Medulla oblongata (tissue), 1 donor: Measurements from ENCODE around the gene CD2.
"Not testable (repeated sequence)": the region's sequence is repeated elsewhere in the genome, so short reads cannot be mapped to it uniquely, and the experiment has no call there.

ENCODE experiments used
- DNase-seq: peaks from one replicate; pipeline ENCODE4 v3.0.0-alpha.2; 2015; ENCODE audit errors: extremely low spot score

CD2 gene

GRCh38 chr1:116731439-116731838 lies 22.8 kb upstream of the CD2 start:
- DNase-seq, result no peak

DNA sequence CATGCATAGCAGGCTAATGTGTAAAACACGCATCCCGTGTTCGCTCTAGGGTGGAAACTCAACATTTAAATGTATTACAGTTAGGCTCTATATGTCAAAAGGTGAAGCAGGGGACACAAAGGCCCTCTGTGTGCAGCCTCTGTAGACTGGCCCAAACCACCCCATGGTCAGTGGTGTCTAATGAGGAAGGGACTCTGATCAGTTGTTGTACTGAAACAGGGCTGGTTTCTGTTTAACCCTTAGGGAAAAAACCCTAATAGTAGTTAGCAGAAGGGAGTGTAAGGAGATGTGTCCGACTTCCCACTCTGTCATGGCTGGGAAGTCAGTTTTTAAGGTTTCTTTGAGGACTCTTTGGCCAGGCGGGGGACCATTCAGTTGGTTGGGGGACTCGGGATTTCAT lies 21.5 kb upstream of the CD2 start:
- no peak for DNase-seq

- DNase-seq, result no peak
Observed at GRCh38 chr1:116733476-116734365, 20.5 kb upstream of the CD2 start.

GRCh38 chr1:116735246-116735645 lies 19.0 kb upstream of the CD2 start:
- DNase-seq, result no peak

DNA sequence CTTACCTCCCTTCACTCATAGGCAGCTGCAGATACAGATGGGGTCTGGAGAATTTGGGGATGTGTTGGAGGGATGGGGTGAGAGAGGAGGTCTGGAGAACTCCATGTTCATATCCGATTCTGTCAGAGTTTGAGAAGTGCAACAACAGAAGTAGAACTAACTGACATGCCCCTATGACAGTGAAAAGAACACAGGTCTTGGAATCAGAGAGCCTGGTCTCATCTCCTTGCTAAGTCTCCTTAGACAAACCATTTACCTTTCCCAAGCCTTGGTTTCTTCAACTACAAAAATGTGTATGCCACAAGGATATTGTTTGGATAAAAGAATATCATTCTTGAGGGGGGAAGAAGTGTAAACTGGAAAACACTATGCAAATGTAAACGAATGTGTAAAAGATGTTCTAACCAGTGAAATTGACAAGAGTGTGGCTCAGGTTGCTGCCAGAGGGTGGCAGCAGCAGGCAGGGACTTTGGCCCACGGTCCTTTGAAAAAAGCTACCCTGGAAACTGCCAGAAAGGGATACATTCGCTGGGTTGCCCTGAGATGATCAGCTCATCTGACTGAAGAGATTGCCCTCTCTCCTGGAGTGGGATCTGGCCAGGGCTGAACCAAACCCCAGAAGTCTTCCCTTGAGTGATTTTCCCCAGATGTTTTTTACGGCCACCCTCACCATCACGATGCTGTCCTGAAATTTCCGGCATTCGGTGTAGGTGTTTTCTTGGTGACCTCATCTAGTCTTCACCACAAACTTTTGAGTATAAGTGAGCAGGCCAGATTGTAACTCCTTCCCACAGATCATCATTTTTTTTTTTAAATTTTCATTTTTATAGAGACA lies 17.0 kb upstream of the CD2 start:
- peak; percentile 69 for DNase-seq

- DNase-seq, result no peak
Observed at GRCh38 chr1:116737855-116738321, 16.3 kb upstream of the CD2 start.

DNA sequence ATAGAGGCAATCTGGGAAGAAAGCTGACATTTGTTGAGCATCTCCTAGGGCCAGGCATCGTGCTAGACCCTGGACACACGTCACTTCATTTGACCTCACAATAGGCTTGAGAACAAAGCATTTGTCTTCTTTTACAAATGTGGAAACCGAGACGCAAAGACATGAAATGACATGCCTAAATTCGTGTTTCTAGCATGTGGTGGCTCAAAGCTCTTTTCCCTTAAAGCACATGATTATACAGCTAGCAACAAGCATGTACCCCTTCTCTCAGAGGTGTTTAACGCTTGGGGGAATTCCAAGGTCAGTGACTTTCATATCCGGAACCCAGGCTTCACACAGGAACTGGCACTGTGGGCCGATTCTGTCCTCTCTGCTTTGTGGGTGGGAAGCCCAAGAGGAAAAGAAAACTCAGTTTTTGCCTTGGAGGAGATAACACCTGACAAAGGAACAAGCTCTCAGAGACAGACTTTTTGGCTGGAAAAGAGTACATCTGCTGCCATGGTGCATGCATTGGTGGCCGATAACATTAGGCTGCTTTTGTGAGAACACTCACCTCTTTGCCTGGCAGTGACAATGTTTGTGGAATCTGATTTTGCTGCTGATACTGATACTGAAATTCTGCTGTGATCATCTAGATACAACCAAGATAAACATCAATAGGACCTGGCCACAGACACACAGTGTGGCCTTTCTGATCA lies 15.4 kb upstream of the CD2 start:
- no peak for DNase-seq

- DNase-seq, result no peak
Observed at GRCh38 chr1:116739371-116740012, 14.7 kb upstream of the CD2 start.

DNA sequence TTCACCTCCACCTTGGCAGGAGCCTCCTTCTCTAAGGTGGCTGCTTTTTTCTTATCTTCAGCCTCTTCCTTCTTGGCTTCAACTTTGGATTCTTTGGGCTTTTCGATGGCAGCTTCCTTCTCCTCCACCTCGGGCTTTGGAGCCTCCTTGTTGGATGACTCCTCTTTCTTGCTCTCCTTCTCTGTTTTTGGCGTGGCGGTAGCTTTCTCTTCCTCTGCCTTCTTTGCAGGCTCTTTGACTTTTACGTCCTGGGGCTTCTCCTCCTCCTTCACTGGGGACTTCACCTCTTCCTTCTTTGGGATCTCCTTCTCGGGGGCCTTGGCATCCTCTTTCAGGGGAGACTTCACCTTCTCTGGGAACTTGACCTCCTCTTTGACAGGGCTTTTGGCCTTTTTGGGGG lies 13.9 kb upstream of the CD2 start:
- DNase-seq, result no peak

GRCh38 chr1:116740746-116741145 lies 13.5 kb upstream of the CD2 start:
- no peak for DNase-seq

- DNase-seq, result no peak
Observed at GRCh38 chr1:116741836-116742565, 12.2 kb upstream of the CD2 start.

- no peak for DNase-seq
Observed at GRCh38 chr1:116743535-116743934, 10.7 kb upstream of the CD2 start.

DNA sequence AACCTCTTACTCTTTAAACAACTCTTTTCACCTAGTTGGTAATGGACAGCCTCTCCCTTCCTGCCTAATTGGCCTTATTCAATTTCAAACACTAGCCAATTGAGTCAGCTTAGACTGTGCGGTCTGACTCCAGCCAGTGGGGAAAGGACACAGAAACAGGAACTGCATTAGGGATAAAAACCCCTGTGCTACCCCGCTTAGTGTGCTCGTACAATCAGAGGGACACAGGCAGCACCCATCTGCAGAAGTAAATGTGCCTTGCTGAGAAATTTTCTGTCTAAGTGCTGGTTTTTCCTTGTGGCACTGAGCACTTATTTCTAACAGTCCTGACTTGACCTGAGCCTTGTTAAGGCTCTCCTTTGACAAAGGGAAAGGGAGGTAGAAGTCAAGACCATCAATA lies 6.0 kb upstream of the CD2 start:
- no peak for DNase-seq

DNA sequence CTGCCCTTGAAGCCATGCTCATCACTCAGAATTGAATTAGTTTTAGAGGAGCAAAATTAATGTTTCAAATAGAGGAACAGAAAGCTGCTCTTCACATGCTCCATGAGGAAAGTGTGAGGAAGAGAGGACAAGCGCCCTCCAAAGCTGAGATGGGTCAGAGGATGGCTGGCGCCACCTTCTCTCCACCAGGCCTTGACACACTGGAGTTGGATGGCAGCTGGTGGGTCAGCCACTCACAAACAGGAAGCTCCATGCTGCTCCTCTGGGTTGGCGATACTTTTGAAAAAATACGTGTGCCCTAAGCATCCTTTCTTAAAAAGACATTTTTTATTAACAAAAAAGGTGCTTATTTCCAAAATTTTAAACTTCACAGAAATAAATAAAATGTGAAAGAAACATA lies 3.1 kb upstream of the CD2 start:
- no peak for DNase-seq

- DNase-seq, result no peak
Observed at GRCh38 chr1:116751621-116752020, 2.6 kb upstream of the CD2 start.

DNA sequence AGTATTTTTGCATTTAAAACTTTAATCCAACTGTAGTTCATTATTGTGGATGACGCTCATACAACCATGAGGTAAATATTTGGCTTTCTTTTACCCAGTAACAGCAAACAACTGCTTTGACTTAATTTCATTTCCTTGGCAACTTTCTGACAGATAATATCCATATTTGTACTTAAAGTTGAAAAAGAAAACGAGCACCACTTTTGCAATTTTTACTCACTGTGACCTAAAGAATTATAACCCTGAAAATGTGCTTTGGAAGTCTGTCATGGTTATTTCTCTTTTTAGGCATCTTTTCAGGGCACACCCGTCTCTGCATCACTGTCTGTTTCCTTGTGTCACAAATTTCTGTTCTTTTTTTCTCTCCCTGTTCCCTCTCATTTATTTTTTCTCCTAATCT lies 918 bp upstream of the CD2 start:
- DNase-seq, result no peak

- no peak for DNase-seq
Observed at GRCh38 chr1:116755066-116755465, 836 bp downstream of the CD2 start.

DNA sequence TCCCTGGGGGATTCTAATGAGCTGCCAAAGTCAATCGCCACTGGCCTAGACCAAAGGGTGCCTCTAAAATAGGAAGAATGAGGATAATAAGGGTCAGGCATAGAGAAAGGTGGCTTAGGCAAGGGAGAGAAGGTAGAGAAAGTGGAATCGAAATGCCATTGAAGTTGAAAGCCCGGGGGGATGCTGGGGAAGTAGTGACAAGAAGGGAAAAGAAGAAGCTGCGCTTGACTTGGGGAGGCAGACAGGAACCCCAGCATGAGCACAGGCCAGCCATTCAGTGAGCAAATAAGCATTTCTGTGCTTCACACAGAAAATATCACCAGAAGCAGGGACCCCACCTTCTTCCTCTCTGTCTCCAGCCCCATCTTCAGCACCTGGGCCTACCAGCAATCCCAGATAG lies 1.5 kb downstream of the CD2 start:
- no peak for DNase-seq

DNA sequence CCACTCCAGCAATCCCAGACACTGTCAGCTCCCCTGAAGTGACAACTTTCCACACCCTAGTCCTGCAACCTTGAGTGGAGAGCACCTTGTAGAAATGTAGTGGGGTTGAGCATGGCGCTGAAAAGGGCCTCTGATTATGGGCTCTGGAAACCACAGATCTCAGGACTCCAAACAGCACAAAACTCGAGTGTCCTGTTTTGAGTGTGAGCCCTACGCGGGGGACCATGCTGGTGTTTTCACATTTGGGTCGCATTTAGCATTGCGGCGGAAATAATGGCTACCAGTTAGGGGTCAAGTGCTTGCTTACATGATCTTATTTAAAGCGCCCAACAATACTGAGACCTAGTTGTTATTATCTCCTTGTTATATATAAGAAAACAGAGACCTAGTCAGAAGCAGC lies 1.9 kb downstream of the CD2 start:
- not testable (repeated sequence) for DNase-seq

DNA sequence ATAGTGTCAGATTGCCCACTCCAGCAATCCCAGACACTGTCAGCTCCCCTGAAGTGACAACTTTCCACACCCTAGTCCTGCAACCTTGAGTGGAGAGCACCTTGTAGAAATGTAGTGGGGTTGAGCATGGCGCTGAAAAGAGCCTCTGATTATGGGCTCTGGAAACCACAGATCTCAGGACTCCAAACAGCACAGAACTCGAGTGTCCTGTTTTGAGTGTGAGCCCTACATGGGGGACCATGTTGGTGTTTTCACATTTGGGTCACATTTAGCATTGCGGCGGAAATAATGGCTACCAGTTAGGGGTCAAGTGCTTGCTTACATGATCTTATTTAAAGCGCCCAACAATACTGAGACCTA lies 4.2 kb downstream of the CD2 start:
- DNase-seq, result not testable (repeated sequence)

GRCh38 chr1:116759636-116760035 lies 5.4 kb downstream of the CD2 start:
- DNase-seq, result no peak
